HuH-7 (cell line): Measurements from ENCODE around the gene CYSTM1.
A peak's percentile ranks its signal among the peaks of the same experiment; 100 is the strongest.

Experiments
- DNase-seq: peaks from one replicate; pipeline ENCODE4 v3.0.0; 2011; ENCODE audit warnings: low spot score

The CYSTM1 gene

GRCh38 chr5:140258016-140258415 is 83.0 kb downstream of the CYSTM1 start:
- DNase-seq: no peak

GRCh38 chr5:140258873-140259272 is 83.9 kb downstream of the CYSTM1 start:
- DNase-seq: no peak

GRCh38 chr5:140259500-140259899 is 84.5 kb downstream of the CYSTM1 start:
- DNase-seq: no peak

GRCh38 chr5:140260089-140260656 is 85.2 kb downstream of the CYSTM1 start:
- DNase-seq: no peak

GRCh38 chr5:140261403-140262171 is 86.6 kb downstream of the CYSTM1 start:
- peak; percentile 57 for DNase-seq

GRCh38 chr5:140262221-140262620 is 87.2 kb downstream of the CYSTM1 start:
- no peak for DNase-seq

GRCh38 chr5:140262839-140263238 is 87.9 kb downstream of the CYSTM1 start:
- DNase-seq: no peak

GRCh38 chr5:140265845-140266244 is 90.9 kb downstream of the CYSTM1 start:
- no peak for DNase-seq

GRCh38 chr5:140266471-140267200 is 91.6 kb downstream of the CYSTM1 start:
- DNase-seq: no peak

GRCh38 chr5:140267201-140267540 is 92.2 kb downstream of the CYSTM1 start:
- no peak for DNase-seq

- no peak for DNase-seq
These were observed 92.6 kb downstream of the CYSTM1 start for GRCh38 chr5:140267559-140268018.

GRCh38 chr5:140270008-140270407 is 95.0 kb downstream of the CYSTM1 start:
- no peak for DNase-seq

GRCh38 chr5:140273401-140273877 is 98.5 kb downstream of the CYSTM1 start:
- DNase-seq: no peak

- no peak for DNase-seq
These were observed 100.8 kb downstream of the CYSTM1 start for GRCh38 chr5:140275837-140276236.

GRCh38 chr5:140282266-140282665 is 107.3 kb downstream of the CYSTM1 start:
- DNase-seq: no peak

- no peak for DNase-seq
These were observed 109.0 kb downstream of the CYSTM1 start for GRCh38 chr5:140284013-140284412.

GRCh38 chr5:140286424-140286823 is 111.4 kb downstream of the CYSTM1 start:
- DNase-seq: no peak

- no peak for DNase-seq
These were observed 113.0 kb downstream of the CYSTM1 start for GRCh38 chr5:140287801-140288521.

GRCh38 chr5:140292212-140293036 is 117.4 kb downstream of the CYSTM1 start:
- DNase-seq: no peak
